HG02943 (cell line): ENCODE measurements around the gene THSD7A.

ENCODE experiments used
- ATAC-seq: cut with Tn5 transposase; IDR thresholded peaks from one replicate; pipeline ENCODE4 v1.9.1; 2021; ENCODE audit warnings: mild to moderate bottlenecking, low read depth, moderate library complexity; ENCODE audit not compliant: unreplicated experiment

Gene THSD7A

DNA sequence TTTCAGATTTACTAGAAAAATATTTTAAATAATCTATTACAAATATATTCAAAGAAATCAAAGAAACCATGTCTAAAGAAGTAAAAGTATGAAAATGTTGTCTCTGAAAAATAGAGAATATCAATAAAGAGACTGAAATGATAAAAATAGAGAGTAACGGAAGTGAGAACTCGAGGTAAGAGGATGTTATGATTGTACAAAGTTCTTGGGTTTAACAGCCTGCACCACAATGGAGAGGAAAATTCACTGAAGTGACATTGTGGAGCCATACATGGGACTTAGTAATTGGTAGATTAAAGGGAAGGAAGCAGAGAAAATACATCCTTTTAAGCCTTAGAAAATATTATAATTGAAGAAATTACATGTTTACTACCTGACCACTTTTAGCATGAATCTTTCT is 77.9 kb downstream of the THSD7A start:
- ATAC-seq = no peak

DNA sequence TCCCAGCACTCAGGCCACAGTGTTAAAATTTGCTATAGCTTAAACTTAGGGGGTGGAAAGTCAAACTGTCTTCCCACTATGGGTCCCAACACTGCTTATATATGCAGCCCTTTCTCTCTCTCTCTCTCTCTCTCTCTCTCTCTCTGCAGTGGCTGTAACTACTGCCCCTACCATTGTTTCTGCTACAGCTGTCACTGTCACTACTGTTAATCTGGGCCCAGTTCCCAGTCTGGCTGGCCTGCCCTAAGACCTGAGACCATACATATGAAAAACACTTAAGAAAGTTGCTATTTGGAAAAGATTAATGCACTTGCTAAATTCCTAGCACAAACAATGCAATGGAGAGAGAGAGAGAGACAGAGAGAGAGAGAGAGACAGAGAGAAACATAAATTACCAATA is 78.6 kb downstream of the THSD7A start:
- no peak for ATAC-seq

DNA sequence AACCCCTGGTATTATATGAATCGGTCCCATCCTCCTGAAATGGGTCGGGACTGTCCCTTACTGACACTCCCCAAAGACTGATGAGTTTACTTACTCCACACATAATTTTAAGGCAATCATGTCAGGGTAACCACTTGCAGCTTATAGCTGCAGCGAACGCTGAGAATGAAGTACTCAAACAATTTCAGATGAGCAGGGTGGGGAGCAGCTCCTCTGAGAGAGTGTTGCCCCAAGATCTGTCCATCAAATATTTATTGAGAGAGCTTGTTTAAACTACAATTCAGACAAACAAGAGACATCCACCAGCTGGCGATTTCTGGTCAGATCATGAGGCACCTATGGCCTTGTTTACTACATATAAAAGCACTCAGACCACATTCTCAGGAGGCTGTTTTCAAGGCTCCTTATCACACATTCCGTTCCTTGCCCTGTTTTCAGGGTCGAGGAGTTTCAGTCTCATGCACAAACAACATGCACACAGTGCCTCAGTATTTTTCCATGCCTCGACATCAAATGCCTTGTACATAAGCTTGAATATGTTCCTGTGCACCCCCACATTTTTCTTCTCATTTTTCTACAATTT is 80.1 kb downstream of the THSD7A start:
- ATAC-seq = no peak

GRCh38 chr7:11751315-11751714 is 80.7 kb downstream of the THSD7A start:
- no peak for ATAC-seq

DNA sequence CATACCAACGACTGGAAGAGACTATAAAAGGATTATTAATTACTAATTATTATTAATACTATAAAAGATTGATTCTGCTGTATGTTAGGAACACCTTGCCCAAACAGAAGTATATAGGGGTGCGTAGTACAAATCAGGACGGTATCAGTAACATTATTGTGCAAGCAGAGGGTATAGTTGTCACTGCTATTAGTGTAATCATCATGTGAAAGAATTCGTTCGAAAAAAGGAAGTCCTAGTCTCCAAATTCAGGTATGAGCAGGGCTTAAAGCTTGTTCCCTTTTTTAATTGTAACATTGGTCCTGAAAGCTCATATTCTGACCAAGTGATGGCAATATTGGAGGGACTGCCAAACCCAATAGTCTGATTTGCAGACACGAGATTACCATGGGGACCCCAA is 81.8 kb downstream of the THSD7A start:
- no peak for ATAC-seq

GRCh38 chr7:11749629-11750028 is 82.4 kb downstream of the THSD7A start:
- no peak for ATAC-seq

- ATAC-seq = no peak
These were observed 83.1 kb downstream of the THSD7A start for GRCh38 chr7:11748884-11749283.

DNA sequence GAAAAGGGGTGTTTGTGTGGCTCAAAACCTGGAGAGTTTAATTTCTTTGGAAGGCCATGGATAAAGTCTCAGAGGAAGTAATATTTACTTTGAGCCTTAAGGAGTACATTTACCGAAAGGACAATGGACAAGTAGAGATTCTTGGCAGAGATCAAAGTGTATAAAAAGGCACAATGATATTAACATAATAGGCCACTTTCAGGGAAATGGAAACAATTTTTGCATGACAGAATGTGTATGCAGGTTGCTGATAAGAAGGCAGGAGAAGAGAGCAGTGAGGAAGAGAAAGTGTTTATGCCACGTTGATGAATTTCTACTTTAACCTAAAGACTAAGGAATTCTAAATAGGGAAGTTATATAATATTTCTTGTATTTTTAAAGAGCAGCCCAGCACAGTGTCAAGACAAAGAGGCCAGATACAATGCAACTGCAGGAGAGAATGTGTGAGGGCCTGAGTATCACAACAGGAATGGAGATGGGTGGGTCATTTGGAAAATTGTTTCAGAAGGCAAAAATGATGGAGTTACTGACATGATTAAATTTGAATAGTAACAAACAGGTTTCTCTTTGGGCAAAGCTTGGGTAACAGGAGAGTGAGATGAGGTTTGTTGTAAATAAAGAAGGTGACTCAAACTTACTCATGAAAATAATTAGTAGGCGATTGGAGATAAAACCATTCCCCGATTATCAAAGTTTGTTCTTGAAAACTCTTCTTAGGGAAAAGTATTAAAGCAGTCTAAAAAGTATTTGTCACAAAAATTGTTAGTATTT is 84.1 kb downstream of the THSD7A start:
- ATAC-seq = no peak

DNA sequence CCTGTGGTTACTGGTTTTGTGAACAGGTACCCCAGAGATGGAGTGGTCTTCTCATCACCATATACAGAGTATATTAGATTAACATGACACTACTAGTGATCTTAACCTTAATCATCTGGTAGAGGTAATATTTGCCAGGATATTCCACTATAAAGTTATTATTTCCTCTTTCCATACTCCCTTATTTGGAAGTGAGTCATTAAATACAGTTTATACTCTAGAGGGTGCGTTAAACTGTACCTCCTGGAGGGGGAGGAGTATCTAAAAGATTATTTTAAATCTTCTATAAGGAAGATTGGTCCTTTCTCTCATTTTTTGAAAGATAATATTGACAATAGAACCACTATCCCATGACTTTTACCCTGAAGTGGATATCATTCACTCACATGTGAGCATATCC is 85.4 kb downstream of the THSD7A start:
- ATAC-seq = no peak

- ATAC-seq = no peak
These were observed 88.5 kb downstream of the THSD7A start for GRCh38 chr7:11743548-11743947.

- ATAC-seq = no peak
These were observed 89.0 kb downstream of the THSD7A start for GRCh38 chr7:11743016-11743415.

- no peak for ATAC-seq
These were observed 89.5 kb downstream of the THSD7A start for GRCh38 chr7:11742496-11742895.

GRCh38 chr7:11737723-11738122 is 94.3 kb downstream of the THSD7A start:
- ATAC-seq = no peak

DNA sequence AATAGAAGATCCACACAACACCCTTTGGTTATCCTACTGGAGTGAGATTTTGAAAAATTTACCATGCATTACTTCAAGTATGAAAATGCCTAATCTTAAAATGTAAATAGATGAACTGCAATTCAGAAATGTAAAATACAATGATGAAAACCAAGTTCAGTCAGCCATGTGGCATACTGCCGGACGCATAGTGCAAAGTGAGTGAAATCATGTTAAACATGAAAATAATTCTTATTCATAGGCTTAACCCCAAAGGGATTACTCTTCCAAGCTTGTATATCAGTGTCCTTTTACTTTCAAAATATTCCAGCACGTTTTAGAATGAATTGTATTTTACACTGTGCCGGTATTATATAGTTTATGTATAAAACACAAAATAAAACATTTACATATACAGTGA is 99.8 kb downstream of the THSD7A start:
- ATAC-seq = no peak

- no peak for ATAC-seq
These were observed 101.3 kb downstream of the THSD7A start for GRCh38 chr7:11730725-11731124.

DNA sequence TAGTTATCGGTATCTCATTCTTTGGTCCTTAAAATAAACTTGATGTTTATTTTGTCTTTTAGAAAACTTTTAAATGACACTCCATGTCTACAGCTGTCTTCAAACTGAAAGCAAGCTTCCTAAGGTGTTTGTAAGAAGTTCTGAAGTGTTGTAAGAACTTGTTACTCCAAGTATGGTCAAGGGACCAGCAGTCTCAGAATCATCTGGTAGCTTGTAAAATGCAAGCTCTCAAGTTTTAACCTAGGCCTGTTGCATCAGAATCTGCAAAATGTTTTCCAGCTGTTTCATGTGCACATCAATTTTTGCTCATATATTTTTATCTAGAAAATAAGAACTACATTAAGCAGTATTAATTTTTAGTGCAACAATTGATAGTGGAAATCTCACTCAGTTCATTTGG is 104.1 kb downstream of the THSD7A start:
- no peak for ATAC-seq

DNA sequence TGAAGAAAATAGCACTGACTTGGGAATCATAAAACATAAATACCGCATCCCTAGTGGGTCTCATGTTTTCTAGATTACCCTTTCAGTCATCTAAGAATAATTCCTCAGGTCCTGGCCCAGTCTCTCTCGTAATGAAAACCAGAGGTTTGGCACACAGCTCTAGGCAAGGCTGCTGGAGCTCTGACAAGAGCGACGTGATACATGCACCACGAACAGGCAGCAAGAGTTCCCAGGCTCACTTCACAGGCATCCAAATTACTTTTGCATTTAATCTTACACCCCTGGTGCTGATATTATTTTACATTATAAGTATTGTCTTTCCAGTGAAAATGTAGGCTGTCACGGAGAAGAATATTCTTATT is 105.2 kb downstream of the THSD7A start:
- ATAC-seq = no peak

DNA sequence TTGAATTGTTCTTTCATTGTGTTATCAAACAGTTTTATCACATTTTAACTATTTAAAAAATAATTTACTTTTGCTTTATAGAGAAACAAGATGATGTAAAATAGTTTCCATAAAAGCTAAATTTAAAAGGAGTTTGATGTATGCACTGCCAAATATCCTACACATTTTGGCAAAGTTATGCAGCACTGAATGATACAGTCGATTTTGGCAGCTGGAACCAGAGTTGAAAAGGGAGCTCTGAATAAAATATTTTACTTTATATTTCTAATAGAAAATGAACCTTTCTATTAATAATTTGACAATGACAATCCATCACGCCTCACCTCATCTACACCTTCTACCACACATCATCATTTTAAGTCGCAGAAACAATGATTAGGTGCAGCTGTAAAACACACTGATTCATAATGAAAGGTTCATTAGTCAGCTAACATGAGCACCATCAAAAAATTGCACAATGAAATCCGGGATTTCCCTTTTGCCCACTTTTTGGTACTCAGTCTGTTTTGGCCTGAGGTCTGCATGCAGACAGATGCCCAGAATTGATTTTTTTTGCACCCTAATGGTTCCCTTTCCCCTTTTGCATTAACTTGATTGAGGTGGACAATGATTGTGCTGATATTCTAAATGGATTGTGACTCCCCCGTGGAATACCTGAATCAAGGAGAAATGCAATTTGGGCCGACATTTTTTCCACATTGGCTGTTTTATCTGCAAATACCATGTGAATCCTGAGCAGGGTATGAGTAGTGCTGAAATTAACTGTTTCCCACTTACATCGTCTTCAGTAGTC is 105.8 kb downstream of the THSD7A start:
- ATAC-seq = no peak

DNA sequence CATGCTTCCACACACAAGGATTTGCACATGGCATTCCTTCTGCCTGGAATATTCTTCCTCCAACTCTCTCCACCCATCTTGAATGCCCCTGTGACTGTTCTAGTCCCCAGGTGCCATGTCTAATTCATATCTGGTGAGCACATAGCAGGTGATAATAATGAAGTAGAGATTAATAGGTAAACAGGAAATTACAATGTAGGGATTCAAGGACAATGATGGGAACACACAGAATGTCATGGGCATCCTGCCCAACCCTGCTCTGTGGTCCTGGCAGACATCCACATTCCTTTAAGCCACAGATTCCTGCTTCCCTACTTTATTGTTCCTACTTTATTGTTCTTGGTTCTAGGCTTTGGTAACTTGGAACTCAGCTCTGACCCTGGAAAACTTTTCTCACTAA is 115.8 kb downstream of the THSD7A start:
- ATAC-seq = no peak

- ATAC-seq = no peak
These were observed 117.3 kb downstream of the THSD7A start for GRCh38 chr7:11714676-11715075.

GRCh38 chr7:11714205-11714604 is 117.8 kb downstream of the THSD7A start:
- no peak for ATAC-seq

DNA sequence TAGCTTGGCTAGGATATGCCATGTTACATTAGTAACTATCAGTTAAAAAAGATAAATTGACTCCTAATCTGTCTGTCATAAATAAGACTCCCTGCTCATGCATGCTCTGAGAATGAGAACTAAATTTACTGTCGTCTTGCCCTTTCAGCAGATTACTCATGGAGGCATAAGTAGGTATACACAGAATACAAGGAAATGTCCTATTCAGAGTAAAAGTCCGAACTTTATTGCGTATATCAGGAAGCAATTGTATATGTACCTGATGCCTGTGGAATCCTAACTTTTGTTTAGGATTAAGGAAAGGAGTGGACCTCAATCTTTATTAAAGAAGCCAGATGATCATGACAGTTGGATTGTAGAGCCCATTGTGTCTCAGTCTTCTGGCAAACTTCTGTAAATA is 118.6 kb downstream of the THSD7A start:
- no peak for ATAC-seq
